ENCODE results near the gene MAP2K3.
"Not testable (repeated sequence)": the region's sequence is repeated elsewhere in the genome, so short reads cannot be mapped to it uniquely, and the experiment has no call there.

Gene MAP2K3

DNA sequence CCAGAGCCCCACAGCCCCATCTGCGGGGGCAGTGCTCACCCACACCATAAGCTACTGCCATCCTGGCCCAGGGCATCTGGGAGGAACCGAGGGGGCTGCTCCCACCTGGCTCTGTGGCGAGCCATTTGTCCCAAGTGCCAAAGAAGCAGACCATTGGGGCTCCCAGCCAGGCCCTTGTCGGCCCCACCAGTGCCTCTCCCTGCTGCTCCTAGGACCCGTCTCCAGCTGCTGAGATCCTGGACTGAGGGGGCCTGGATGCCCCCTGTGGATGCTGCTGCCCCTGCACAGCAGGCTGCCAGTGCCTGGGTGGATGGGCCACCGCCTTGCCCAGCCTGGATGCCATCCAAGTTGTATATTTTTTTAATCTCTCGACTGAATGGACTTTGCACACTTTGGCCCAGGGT is 29.8 kb downstream of the MAP2K3 start:
- not testable (repeated sequence) for DNase-seq

DNA sequence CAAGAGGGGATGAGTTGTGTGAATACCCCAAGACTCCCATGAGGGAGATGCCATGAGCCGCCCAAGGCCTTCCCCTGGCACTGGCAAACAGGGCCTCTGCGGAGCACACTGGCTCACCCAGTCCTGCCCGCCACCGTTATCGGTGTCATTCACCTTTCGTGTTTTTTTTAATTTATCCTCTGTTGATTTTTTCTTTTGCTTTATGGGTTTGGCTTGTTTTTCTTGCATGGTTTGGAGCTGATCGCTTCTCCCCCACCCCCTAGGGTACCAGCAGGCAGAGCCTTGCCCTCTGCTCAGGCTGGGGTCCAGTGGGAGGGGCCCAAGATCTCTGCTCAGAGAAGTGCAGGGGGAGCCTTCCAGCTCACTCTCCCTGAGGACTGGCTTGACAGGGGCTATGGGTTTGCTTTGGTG is 30.2 kb downstream of the MAP2K3 start:
- not testable (repeated sequence) for DNase-seq

- DNase-seq: not testable (repeated sequence)
These were observed 30.9 kb downstream of the MAP2K3 start for GRCh38 chr17:21315246-21316000.

GRCh38 chr17:21316212-21316886 is 31.8 kb downstream of the MAP2K3 start:
- not testable (repeated sequence) for DNase-seq

DNA sequence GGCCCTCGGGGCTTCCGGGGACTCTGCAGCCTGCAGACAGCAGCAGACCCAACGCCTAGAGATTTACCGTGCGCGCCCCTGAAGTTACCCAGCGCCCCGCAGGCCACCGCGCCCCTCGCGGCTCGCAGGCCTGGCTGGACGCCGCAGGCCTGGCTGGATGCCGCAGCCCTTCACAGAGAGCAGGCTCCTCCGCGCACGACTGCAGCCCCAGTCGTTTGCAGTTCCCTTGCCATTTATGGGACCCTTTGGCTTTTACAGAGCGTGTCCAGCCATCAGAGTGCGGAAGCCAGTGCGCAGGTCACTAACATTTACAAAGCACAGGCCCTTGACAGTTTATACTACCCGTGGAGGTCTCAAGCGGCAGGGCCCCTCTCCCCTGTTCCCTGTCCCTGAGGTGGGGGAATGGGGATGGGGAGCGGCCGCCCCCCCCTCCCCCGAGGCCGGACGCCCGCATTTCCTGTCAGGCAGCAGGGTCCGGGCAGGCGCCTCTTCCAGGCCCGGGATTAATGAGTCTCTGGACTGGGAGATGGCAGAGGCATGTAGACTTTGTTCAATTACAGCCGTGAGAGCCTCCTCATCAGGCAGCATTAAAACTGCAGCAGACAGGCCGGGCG is 32.5 kb downstream of the MAP2K3 start:
- not testable (repeated sequence) for DNase-seq

DNA sequence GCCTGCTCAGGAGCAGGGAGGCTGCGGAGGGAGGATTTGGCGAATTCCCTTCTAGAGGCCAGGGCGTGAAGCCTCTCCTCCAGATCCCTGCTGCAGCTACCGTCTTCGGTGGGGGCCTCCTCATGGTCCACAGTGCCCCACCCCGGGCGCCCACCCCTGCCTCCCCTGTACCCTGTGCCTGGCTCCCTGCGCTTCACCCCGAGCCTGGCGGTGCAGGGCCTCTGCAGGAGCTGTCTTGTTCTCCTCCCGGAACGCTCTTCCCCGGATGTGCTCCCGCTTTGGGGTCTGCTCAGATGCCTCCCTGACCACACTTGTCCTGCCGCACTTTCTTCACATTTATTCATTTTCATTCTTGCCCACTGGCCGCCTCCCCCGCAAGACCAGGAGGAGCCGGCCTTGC is 33.3 kb downstream of the MAP2K3 start:
- DNase-seq: not testable (repeated sequence)

GRCh38 chr17:21318439-21318838 is 33.9 kb downstream of the MAP2K3 start:
- DNase-seq: no peak

DNA sequence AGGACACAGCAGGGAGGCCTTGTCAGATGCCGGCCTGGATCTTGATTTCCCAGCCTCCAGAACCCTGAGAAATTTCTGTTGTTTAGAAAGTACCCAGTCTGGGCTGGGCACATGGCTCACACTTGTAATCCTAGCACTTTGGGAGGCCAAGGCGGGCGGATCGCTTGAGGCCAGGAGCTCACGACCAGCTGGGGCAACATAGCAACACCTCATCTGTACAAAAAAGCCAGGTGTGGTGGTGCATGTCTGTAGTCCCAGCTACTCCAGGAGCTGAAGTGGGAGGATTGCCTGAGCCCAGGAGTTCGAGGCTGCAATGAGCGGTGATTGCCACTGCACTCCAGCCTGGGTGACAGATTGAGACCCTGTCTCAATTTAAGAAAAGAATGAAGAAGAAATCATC is 34.3 kb downstream of the MAP2K3 start:
- not testable (repeated sequence) for DNase-seq

- not testable (repeated sequence) for DNase-seq
These were observed 34.7 kb downstream of the MAP2K3 start for GRCh38 chr17:21319256-21319655.

DNA sequence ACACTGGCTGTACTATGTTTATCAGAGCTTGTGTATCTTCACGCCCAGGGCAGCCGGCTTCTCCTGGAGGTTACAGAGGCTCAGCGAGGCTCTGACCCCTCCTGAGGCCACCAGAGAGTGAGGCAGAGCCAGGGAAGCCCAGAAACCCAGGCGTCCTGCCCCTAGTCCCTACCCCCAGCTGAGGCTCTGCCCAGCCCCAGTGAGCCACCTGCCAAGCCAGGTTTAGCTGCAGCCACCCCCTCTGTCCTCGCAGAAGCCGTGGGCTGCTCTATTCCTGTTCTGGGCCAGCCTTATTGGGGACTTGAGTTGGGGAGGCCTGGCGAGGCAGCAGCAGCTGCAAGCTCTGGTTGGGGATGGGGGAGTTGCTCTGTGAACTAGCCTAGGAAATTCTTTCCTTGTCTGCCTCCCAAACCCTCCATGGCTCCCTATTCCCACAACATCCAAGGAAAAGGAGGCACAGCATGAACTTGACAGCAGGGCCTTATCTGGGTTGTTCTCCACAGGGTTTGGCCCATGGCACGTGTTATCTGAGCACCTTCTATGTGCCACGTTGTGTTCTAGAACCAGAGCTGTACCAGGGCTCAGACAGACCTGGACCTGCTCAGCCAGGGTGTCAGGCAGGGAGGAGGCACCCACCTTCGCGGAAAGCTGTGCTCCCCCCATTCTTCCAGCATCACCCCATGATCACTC is 35.3 kb downstream of the MAP2K3 start:
- not testable (repeated sequence) for DNase-seq

- not testable (repeated sequence) for DNase-seq
These were observed 35.9 kb downstream of the MAP2K3 start for GRCh38 chr17:21320430-21320829.

DNA sequence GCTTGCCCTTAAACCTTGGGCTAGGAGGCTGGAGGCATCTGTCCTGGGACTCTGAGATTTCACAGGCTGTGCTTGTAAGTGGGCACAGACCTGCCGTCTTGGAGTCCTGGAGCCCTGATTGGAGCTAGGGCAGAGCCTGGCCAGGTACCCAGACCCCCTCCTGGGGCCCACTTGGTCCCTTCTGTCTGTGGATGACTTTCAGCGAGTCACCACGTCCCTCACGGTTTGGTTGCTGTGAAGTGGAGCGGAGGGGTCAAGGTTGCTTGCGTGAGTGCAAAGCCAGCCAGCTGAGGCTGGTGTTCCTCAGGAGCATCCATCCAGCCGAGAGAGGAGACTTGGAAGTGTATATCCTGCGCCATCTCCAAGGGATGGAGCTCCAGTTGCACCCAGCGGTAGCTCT is 36.5 kb downstream of the MAP2K3 start:
- DNase-seq: not testable (repeated sequence)

- not testable (repeated sequence) for DNase-seq
These were observed 37.3 kb downstream of the MAP2K3 start for GRCh38 chr17:21321744-21322191.

GRCh38 chr17:21323257-21324111 is 39.0 kb downstream of the MAP2K3 start:
- not testable (repeated sequence) for DNase-seq

- DNase-seq: not testable (repeated sequence)
These were observed 40.2 kb downstream of the MAP2K3 start for GRCh38 chr17:21324741-21325140.

- DNase-seq: not testable (repeated sequence)
These were observed 43.4 kb downstream of the MAP2K3 start for GRCh38 chr17:21327921-21328320.

DNA sequence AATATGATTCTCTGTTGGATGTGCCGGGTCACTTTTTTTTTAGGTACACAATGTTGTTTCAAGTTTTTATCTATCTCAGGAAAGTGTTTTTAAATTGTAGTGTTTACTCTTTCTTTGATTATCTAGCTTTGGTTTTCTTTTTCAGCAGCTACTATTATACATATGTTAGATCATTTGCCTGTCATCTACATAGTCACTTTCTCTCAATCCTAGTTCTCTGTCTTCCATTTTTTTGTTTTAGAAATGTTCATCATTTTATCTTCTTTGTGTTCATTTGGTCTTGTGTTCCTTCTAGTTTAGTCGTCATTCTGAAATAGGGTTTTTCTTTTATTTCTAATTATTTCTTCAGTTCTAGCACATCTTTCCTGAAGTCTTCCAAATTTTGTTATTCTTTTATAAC is 44.3 kb downstream of the MAP2K3 start:
- DNase-seq: not testable (repeated sequence)

GRCh38 chr17:21330436-21331160 is 46.1 kb downstream of the MAP2K3 start:
- no peak for DNase-seq

- not testable (repeated sequence) for DNase-seq
These were observed 52.2 kb downstream of the MAP2K3 start for GRCh38 chr17:21336541-21337294.

DNA sequence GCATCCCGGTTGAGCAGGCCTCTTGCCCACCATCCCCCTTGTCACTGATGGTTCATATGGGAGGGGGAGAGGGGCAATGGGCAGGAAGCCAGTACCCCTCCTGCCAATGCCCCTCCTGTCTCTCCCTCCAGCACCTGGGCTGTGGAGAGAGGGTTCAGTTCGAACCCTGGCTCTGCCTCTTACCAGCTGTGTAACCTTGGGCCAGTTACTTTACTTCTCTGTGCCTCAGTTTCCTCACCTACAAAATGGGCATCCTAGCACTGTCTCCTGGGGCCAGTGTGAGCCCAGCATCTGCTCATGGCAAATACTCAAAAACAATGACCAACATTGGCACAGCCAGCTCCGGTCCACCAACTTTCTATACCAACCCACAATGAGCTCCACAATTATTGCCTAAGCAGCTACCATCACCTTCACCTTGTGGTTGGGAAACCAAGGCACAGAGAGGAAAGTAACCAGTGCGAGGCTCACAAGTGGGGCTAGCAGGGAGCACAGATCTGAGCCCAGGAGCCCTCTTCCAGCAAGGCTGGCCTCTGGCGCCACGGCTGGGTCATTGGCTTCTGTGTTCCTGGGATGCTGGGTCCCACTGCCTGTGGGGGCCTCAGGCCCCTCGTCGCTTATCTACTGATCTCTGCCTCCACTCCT is 53.6 kb downstream of the MAP2K3 start:
- not testable (repeated sequence) for DNase-seq

Measured in NCI-H1436 (cell line).